Endodermal cell (in vitro differentiated cells): ENCODE data around the gene ARMC3. TPM values are rescaled to one million over a fixed set of nuclear protein-coding genes. Genes with fewer than 3 reads are reported as not detected.

ENCODE experiments used
- DNase-seq: peaks from one replicate; pipeline ENCODE4 v3.0.0-alpha.2; 2017
- H3K27ac ChIP-seq: 2 replicates; pipeline ENCODE4 v1.5.1; 2013; ENCODE audit warnings: mild to moderate bottlenecking, low read depth, low read length, moderate library complexity
- H3K27me3 ChIP-seq: 2 replicates; pipeline ENCODE4 v1.6.1; 2013; ENCODE audit warnings: mild to moderate bottlenecking, low read length, moderate library complexity; ENCODE audit not compliant: insufficient read depth, control insufficient read depth, poor library complexity, severe bottlenecking
- H3K36me3 ChIP-seq: 2 replicates; pipeline ENCODE4 v1.7.0; 2013; ENCODE audit warnings: mild to moderate bottlenecking, low read length, moderate library complexity; ENCODE audit not compliant: control insufficient read depth, insufficient read depth
- H3K4me1 ChIP-seq: one replicate; pipeline ENCODE4 v1.7.0; 2013; ENCODE audit warnings: low read length; ENCODE audit not compliant: control insufficient read depth, insufficient read depth
- H3K4me3 ChIP-seq: 2 replicates; pipeline ENCODE4 v1.5.1; 2013; ENCODE audit warnings: mild to moderate bottlenecking, low read length, moderate library complexity
- H3K9ac ChIP-seq: 2 replicates; pipeline ENCODE4 v1.6.1; 2013; ENCODE audit warnings: mild to moderate bottlenecking, low read length, moderate library complexity; ENCODE audit not compliant: poor library complexity, severe bottlenecking; ENCODE audit errors: extremely low read depth
- H3K9me3 ChIP-seq: 2 replicates; pipeline ENCODE4 v1.6.1; 2013; ENCODE audit warnings: mild to moderate bottlenecking, low read length, moderate library complexity; ENCODE audit not compliant: control insufficient read depth
- H3K27ac Mint-ChIP-seq: 2 replicates; pipeline ENCODE4 v1.8.0; 2020; ENCODE audit warnings: mixed read lengths
- H3K27me3 Mint-ChIP-seq: 2 replicates; pipeline ENCODE4 v1.8.0; 2021; ENCODE audit warnings: mild to moderate bottlenecking, mixed read lengths; ENCODE audit not compliant: insufficient read depth
- H3K36me3 Mint-ChIP-seq: 2 replicates; pipeline ENCODE4 v1.8.0; 2020; ENCODE audit warnings: low read depth, mixed read lengths
- H3K4me1 Mint-ChIP-seq: 2 replicates; pipeline ENCODE4 v1.8.0; 2020; ENCODE audit warnings: mixed read lengths
- H3K4me3 Mint-ChIP-seq: 2 replicates; pipeline ENCODE4 v1.8.0; 2020; ENCODE audit warnings: mild to moderate bottlenecking, moderate library complexity, mixed read lengths
- H3K9me3 Mint-ChIP-seq: 2 replicates; pipeline ENCODE4 v1.8.0; 2020; ENCODE audit warnings: mild to moderate bottlenecking, mixed read lengths
- CTCF ChIP-seq: fragments of 200-600 bp; sonication (generic); conservative IDR thresholded peaks from 2 replicates; pipeline ENCODE4 v1.5.0; 2021; ENCODE audit warnings: antibody characterized with exemption, mild to moderate bottlenecking
- WGBS, 2 experiments: methylation state at CpG; one replicate each; pipeline versions ENCODE4 v1.1.5 to v1.1.7; 2013; ENCODE audit warnings: missing lambda C conversion rate in 2 of 2, mixed read lengths in 1 of 2; ENCODE audit not compliant: insufficient coverage in 1 of 2, insufficient read length in 1 of 2; 5-methylcytosine and 5-hydroxymethylcytosine counted together
- long read RNA-seq, 4 experiments: library from polyadenylated mRNA in 2 of 4; library from RNA in 1 of 4; library from capped mRNA in 1 of 4; stranded (forward) in 3 of 4; unstranded in 1 of 4; transcript quantifications; one replicate each; pipeline ENCODE4 v2.0.0, GENCODE V29; 2020 to 2021; ENCODE audit warnings: inconsistent platforms in 1 of 4
- polyA plus RNA-seq, 2 experiments: library from polyadenylated mRNA; stranded (reverse); fragments of 50-300 nt; gene quantifications; one replicate each; pipeline ENCODE4 v1.2.3, GENCODE V29; 2013
- total RNA-seq, 2 donors: library from RNA; stranded (reverse); fragmentation: NEBNext Ultra II Directional in 1 of 2; extraction: Animal tissue kit (Norgen Biotek cat#: 25700) in 1 of 2; gene quantifications; 2 replicates in 1 of 2; 3 replicates in 1 of 2; pipeline ENCODE4 v1.2.1, GENCODE V29; 2021

Gene ARMC3
- 1 to 10 TPM; 2.0 to 3.0 TPM for total RNA-seq
- polyA plus RNA-seq (2013, experiment 1 of 2): 1.4 TPM
- polyA plus RNA-seq (2013, experiment 2 of 2): 2.4 TPM
- long read RNA-seq, experiment 1, partial matches to known transcripts: 0 of 3 reads
- long read RNA-seq, experiment 1, other reads (novel, unspliced or antisense): 3 of 3 reads
- long read RNA-seq, experiment 2, partial matches to known transcripts: 0 of 4 reads
- long read RNA-seq, experiment 2, other reads (novel, unspliced or antisense): 4 of 4 reads
- long read RNA-seq, experiment 3, partial matches to known transcripts: 2 of 5 reads
- long read RNA-seq, experiment 3, other reads (novel, unspliced or antisense): 3 of 5 reads
- long read RNA-seq, experiment 4, partial matches to known transcripts: 1 of 4 reads
- long read RNA-seq, experiment 4, other reads (novel, unspliced or antisense): 2 of 4 reads

- no peak for TF ChIP-seq CTCF
- Histone ChIP-seq H3K27me3 (peaks cover 32% of the 10 kb centered on the region), H3K27ac (peak within 1 kb of the TSS; percentile 54), H3K4me1 (no peaks in the 10 kb centered on the region), H3K9me3 (no peaks in the 10 kb centered on the region), H3K9ac (peak within 1 kb of the TSS; percentile 84), H3K36me3 (no peaks in the 10 kb centered on the region), H3K4me3 (peak within 1 kb of the TSS; percentile 84)
- H3K4me3 Mint-ChIP-seq: no peak within 1 kb of the TSS
- H3K27me3 Mint-ChIP-seq: peaks cover 26% of the 10 kb centered on the region
- no peaks in the 10 kb centered on the region for H3K9me3 Mint-ChIP-seq
- no peaks in the 10 kb centered on the region for H3K36me3 Mint-ChIP-seq
- peak; percentile 94 for DNase-seq
- H3K4me1 Mint-ChIP-seq: no peaks in the 10 kb centered on the region
- no peak within 1 kb of the TSS for H3K27ac Mint-ChIP-seq
- 13 to 20% methylated on average over 7 to 41 of the region's 41 CpGs for WGBS, 2 experiments
These were observed at the start of gene ARMC3 for GRCh38 chr10:22927661-22928403. Gene ARMC3, plus strand, starts transcription at chr10:22928053. Its CDS starts 3,944 bp downstream, at chr10:22931997.

- Histone ChIP-seq H3K4me3 (no peak overlapping the region), H3K36me3 (no peaks in the 10 kb centered on the region), H3K27me3 (peaks cover 30% of the 10 kb centered on the region), H3K9me3 (peaks cover 16% of the 10 kb centered on the region), H3K9ac (no peak overlapping the region), H3K4me1 (no peaks in the 10 kb centered on the region), H3K27ac (no peak overlapping the region)
- Mint-ChIP-seq H3K9me3 (peaks cover 48% of the 10 kb centered on the region), H3K27ac (no peak overlapping the region), H3K4me3 (no peak overlapping the region), H3K4me1 (peaks cover 12% of the 10 kb centered on the region), H3K36me3 (no peaks in the 10 kb centered on the region), H3K27me3 (peaks cover 9% of the 10 kb centered on the region)
- DNase-seq: no peak
- TF ChIP-seq CTCF: no peak
- WGBS, 2 experiments: 86 to 100% methylated on average over 1 to 2 of the region's 2 CpGs
These were observed 36.1 kb upstream of the ARMC3 start for GRCh38 chr10:22891797-22892196.

GRCh38 chr10:22893781-22894180 is 34.1 kb upstream of the ARMC3 start:
- Mint-ChIP-seq H3K36me3 (no peaks in the 10 kb centered on the region), H3K9me3 (peaks cover 32% of the 10 kb centered on the region), H3K4me3 (no peak overlapping the region), H3K4me1 (peaks cover 21% of the 10 kb centered on the region), H3K27ac (no peak overlapping the region), H3K27me3 (peaks cover 3% of the 10 kb centered on the region)
- TF ChIP-seq CTCF: no peak
- no peak overlapping the region for H3K27ac ChIP-seq
- H3K27me3 ChIP-seq: peaks cover 34% of the 10 kb centered on the region
- H3K4me1 ChIP-seq: no peaks in the 10 kb centered on the region
- no peak for DNase-seq
- WGBS, 2 experiments: 80 to 82% methylated on average over 2 of the region's 2 CpGs
- H3K4me3 ChIP-seq: no peak overlapping the region
- H3K9ac ChIP-seq: no peak overlapping the region
- peaks cover 16% of the 10 kb centered on the region for H3K9me3 ChIP-seq
- H3K36me3 ChIP-seq: no peaks in the 10 kb centered on the region
